Common myeloid progenitor, CD34-positive (primary cell): ENCODE data around the gene PPP1R3F.

Experiments used
- CTCF ChIA-PET: fragments of 350-600 bp; sonication (Branson Sonifier 250); formaldehyde crosslinking; loops from one replicate; lab custom pipeline; 2021; ENCODE audit warnings: antibody characterized with exemption; lab: Charles Lee
- POLR2A ChIA-PET: fragments of 350-600 bp; sonication (Branson Sonifier 250); formaldehyde crosslinking; loops from one replicate; lab custom pipeline; 2021; ENCODE audit warnings: antibody characterized with exemption; lab: Charles Lee
- DNase-seq, 3 donors: peaks; one replicate each; pipeline versions ENCODE4 v3.0.0 to v3.0.0-alpha.2; 2013
- H3K27ac ChIP-seq, 2 experiments: 1 replicate in 1 of 2; 2 replicates in 1 of 2; pipeline ENCODE4 v1.7.0; 2013; ENCODE audit warnings: inconsistent platforms in 2 of 2, low read length in 2 of 2, mild to moderate bottlenecking in 2 of 2, low read depth in 1 of 2, moderate library complexity in 1 of 2; ENCODE audit not compliant: severe bottlenecking in 2 of 2, insufficient read depth in 1 of 2, poor library complexity in 1 of 2
- H3K27me3 ChIP-seq, 5 experiments: replicated peaks in 2 of 5; 1 replicate in 3 of 5; 2 replicates in 2 of 5; pipeline versions ENCODE4 v1.6.1 to v1.7.0; 2013; ENCODE audit warnings: low read length in 4 of 5, mild to moderate bottlenecking in 2 of 5, moderate library complexity in 2 of 5, inconsistent platforms in 1 of 5; ENCODE audit not compliant: insufficient read depth in 5 of 5, control insufficient read depth in 4 of 5
- H3K36me3 ChIP-seq, 4 experiments: 1 replicate in 2 of 4; 2 replicates in 2 of 4; pipeline versions ENCODE4 v1.6.1 to v1.7.0; 2013; ENCODE audit warnings: low read length in 3 of 4, control low read depth in 1 of 4, mild to moderate bottlenecking in 1 of 4; ENCODE audit not compliant: control insufficient read depth in 4 of 4, insufficient read depth in 4 of 4
- H3K4me1 ChIP-seq, 4 experiments: 1 replicate in 3 of 4; 2 replicates in 1 of 4; pipeline versions ENCODE4 v1.6.1 to v1.7.1; 2013; ENCODE audit warnings: low read length in 3 of 4, mild to moderate bottlenecking in 3 of 4, control low read depth in 1 of 4, inconsistent platforms in 1 of 4, moderate library complexity in 1 of 4; ENCODE audit not compliant: control insufficient read depth in 4 of 4, insufficient read depth in 4 of 4; ENCODE audit errors: control extremely low read depth in 1 of 4
- H3K4me3 ChIP-seq, 7 experiments: 1 replicate in 4 of 7; 2 replicates in 3 of 7; pipeline versions ENCODE4 v1.5.1 to v1.7.0; 2013; ENCODE audit warnings: mild to moderate bottlenecking in 7 of 7, low read length in 6 of 7, moderate library complexity in 6 of 7, inconsistent platforms in 2 of 7, low read depth in 2 of 7, control low read depth in 1 of 7; ENCODE audit not compliant: insufficient read depth in 4 of 7, control insufficient read depth in 1 of 7; ENCODE audit errors: extremely low read depth in 1 of 7
- H3K9me3 ChIP-seq, 5 experiments: 1 replicate in 4 of 5; 2 replicates in 1 of 5; pipeline versions ENCODE4 v1.6.1 to v1.7.1; 2013; ENCODE audit warnings: low read length in 4 of 5, mild to moderate bottlenecking in 2 of 5, inconsistent platforms in 1 of 5, low read depth in 1 of 5, moderate library complexity in 1 of 5; ENCODE audit not compliant: control insufficient read depth in 4 of 5, insufficient read depth in 2 of 5; ENCODE audit errors: control extremely low read depth in 1 of 5
- WGBS: methylation state at CpG from one replicate; pipeline ENCODE4 v1.1.5; 2013; ENCODE audit not compliant: insufficient coverage; 5-methylcytosine and 5-hydroxymethylcytosine counted together

PPP1R3F gene

GRCh38 chrX:49238735-49239134, 30.9 kb upstream of the PPP1R3F start:
- POLR2A ChIA-PET = no interaction called here
- CTCF ChIA-PET = interaction anchor here (0.6 kb wide), 1 partner anchor 451 kb away, joined by 3 read pairs; no protein-coding TSS in a partner anchor
- Histone ChIP-seq H3K27ac (no peak overlapping the region), H3K9me3 (no peaks in the 10 kb centered on the region), H3K4me1 (peaks cover 0 to 17% (median 12%) of the 10 kb centered on the region in 4 experiments), H3K27me3 (no peaks in the 10 kb centered on the region), H3K36me3 (peaks cover 2 to 19% (median 12%) of the 10 kb centered on the region in 4 experiments), H3K4me3 (no peak overlapping the region)
- DNase-seq = no peak
- 92% methylated on average over 4 of the region's 7 CpGs for WGBS

- H3K4me1 ChIP-seq = peaks cover 0 to under 1% (median 0%) of the 10 kb centered on the region in 4 experiments
- peaks cover 4 to 42% (median 15%) of the 10 kb centered on the region in 4 experiments for H3K36me3 ChIP-seq
- POLR2A ChIA-PET = interaction anchor here (0.7 kb wide), 1 partner anchor 76 kb away, joined by 3 read pairs; no protein-coding TSS in a partner anchor
- H3K27me3 ChIP-seq = no peaks in the 10 kb centered on the region
- CTCF ChIA-PET = no interaction called here
- no peak overlapping the region for H3K4me3 ChIP-seq
- H3K9me3 ChIP-seq = no peaks in the 10 kb centered on the region
- no peak for DNase-seq
- H3K27ac ChIP-seq = no peak overlapping the region
- WGBS = 83% methylated on average over 9 of the region's 12 CpGs
Observed at GRCh38 chrX:49242545-49243066, 27.0 kb upstream of the PPP1R3F start.

- DNase-seq = no peak
- Histone ChIP-seq H3K27ac (no peak overlapping the region), H3K4me3 (no peak overlapping the region), H3K9me3 (no peaks in the 10 kb centered on the region), H3K36me3 (peaks cover 4 to 48% (median 17%) of the 10 kb centered on the region in 4 experiments), H3K27me3 (no peaks in the 10 kb centered on the region), H3K4me1 (no peaks in the 10 kb centered on the region)
- ChIA-PET CTCF (no interaction called here), POLR2A (no interaction called here)
- 93% methylated on average over 12 of the region's 12 CpGs for WGBS
Observed at GRCh38 chrX:49243166-49243565, 26.4 kb upstream of the PPP1R3F start.

GRCh38 chrX:49244207-49244606, 25.4 kb upstream of the PPP1R3F start:
- Histone ChIP-seq H3K4me3 (no peak overlapping the region), H3K27me3 (no peaks in the 10 kb centered on the region), H3K9me3 (no peaks in the 10 kb centered on the region), H3K4me1 (no peaks in the 10 kb centered on the region), H3K27ac (no peak overlapping the region), H3K36me3 (peaks cover 4 to 57% (median 21%) of the 10 kb centered on the region in 4 experiments)
- no peak for DNase-seq
- POLR2A ChIA-PET = no interaction called here
- no CpG with 5 or more reads among the region's 2 CpGs for WGBS
- CTCF ChIA-PET = no interaction called here

GRCh38 chrX:49246541-49246940, 23.1 kb upstream of the PPP1R3F start:
- CTCF ChIA-PET = no interaction called here
- no peak overlapping the region for H3K27ac ChIP-seq
- H3K27me3 ChIP-seq = no peaks in the 10 kb centered on the region

GRCh38 chrX:49247346-49247745, 22.2 kb upstream of the PPP1R3F start:
- ChIA-PET CTCF (interaction anchor here (1.0 kb wide), 1 partner anchor 21 kb away, joined by 3 read pairs; no protein-coding TSS in a partner anchor), POLR2A (no interaction called here)
- Histone ChIP-seq H3K27ac (no peak overlapping the region), H3K4me3 (no peak overlapping the region), H3K9me3 (no peaks in the 10 kb centered on the region), H3K4me1 (no peaks in the 10 kb centered on the region), H3K36me3 (peaks cover 4 to 60% (median 20%) of the 10 kb centered on the region in 4 experiments), H3K27me3 (no peaks in the 10 kb centered on the region)
- 83% methylated on average over 7 of the region's 11 CpGs for WGBS
- DNase-seq = no peak

More at GRCh38 chrX:49246541-49246940, 23.1 kb upstream of the PPP1R3F start:
- 93% methylated on average over 2 of the region's 10 CpGs for WGBS
- H3K4me1 ChIP-seq = no peaks in the 10 kb centered on the region
- no peak for DNase-seq
- H3K4me3 ChIP-seq = no peak overlapping the region
- POLR2A ChIA-PET = no interaction called here
- no peaks in the 10 kb centered on the region for H3K9me3 ChIP-seq
- peaks cover 4 to 61% (median 21%) of the 10 kb centered on the region in 4 experiments for H3K36me3 ChIP-seq

- Histone ChIP-seq H3K4me3 (no peak overlapping the region), H3K9me3 (no peaks in the 10 kb centered on the region), H3K36me3 (peaks cover 4 to 52% (median 14%) of the 10 kb centered on the region in 4 experiments), H3K27ac (no peak overlapping the region), H3K27me3 (no peaks in the 10 kb centered on the region), H3K4me1 (no peaks in the 10 kb centered on the region)
- ChIA-PET CTCF (interaction anchor here (1.0 kb wide), 1 partner anchor 20 kb away, joined by 3 read pairs; no protein-coding TSS in a partner anchor), POLR2A (no interaction called here)
- no peak for DNase-seq
- WGBS = 91% methylated on average over 21 of the region's 28 CpGs
Observed at GRCh38 chrX:49247916-49248811, 21.4 kb upstream of the PPP1R3F start.
